ENCODE data around the gene RAD51B.

The RAD51B gene

DNA sequence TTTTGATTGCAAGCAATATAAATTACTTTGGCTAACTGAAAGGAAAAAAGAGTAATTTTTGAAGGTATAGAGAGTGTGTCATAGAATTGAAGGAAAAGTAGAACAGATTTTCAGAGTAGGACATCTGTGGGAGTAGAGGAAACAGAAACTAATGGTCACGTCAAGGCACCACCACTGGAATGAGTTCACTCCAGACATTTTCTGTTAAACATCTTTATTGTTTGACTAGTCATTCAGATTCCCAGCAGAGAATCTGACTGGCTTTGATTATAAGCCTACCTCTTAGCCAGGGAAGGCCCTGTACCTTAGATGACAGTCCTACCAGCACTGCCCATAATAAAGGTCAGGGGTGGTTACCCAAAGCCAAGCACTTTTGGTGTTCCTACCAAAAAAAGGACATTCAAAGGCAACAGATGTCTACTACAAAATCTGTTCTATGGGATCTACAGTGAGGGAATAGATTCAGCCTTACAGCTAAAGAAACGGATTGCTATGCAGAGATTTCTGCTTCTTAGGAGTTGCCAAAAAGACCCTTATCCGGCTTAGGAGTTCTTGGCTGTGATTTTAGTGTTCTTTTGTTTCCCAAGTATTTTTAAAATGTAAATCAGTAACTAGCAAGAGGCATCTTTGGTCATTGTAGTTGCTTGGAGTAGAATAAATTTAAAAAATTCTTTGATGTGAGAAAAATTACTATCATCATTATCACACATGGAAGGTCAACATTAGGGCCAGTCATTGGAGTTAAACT lies 410.8 kb downstream of the RAD51B start:
- H3K27ac ChIP-seq = no peak overlapping the region
- TF ChIP-seq ZFX (IDR thresholded peaks at IDR 0.05) = no peak
- TF ChIP-seq, protein P1, sequence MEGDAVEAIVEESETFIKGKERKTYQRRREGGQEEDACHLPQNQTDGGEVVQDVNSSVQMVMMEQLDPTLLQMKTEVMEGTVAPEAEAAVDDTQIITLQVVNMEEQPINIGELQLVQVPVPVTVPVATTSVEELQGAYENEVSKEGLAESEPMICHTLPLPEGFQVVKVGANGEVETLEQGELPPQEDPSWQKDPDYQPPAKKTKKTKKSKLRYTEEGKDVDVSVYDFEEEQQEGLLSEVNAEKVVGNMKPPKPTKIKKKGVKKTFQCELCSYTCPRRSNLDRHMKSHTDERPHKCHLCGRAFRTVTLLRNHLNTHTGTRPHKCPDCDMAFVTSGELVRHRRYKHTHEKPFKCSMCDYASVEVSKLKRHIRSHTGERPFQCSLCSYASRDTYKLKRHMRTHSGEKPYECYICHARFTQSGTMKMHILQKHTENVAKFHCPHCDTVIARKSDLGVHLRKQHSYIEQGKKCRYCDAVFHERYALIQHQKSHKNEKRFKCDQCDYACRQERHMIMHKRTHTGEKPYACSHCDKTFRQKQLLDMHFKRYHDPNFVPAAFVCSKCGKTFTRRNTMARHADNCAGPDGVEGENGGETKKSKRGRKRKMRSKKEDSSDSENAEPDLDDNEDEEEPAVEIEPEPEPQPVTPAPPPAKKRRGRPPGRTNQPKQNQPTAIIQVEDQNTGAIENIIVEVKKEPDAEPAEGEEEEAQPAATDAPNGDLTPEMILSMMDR (conservative IDR thresholded peaks at IDR 0.05) = no peak

DNA sequence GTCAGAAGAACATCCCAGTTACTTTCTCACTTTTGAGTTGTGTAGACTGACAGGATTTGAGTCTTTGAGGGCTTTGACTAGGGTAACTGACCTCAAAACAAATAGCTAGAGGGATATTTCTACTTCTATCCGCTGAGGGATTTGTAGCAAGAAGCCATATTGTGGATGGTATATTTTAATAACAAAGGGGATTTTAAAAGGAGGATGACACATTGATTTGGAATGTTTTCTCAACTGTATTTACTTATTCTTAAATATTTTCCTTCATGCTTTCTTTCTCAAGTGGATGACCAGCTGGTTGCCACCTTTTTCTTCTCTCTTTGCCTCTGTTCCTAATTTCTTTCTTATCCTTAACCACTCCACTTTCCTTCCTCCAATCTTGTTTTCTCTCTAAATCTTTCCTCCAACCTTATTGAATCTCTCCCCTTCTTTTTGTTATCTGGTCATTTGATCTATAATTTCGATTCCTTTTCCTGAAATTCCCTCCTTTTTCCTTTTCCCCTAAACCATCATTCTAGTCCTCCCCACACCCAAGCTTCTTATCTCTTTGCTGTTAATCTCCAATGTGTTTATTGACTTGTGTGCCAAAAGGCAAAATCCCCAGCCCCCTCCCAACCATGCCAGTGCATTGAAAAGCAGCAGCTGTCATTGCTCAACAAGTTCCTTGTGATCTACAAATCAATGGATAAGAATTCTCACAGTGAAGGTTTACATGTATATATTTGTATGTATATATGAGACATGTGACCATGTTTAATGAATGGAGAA lies 411.6 kb downstream of the RAD51B start:
- TF ChIP-seq, protein P1 (conservative IDR thresholded peaks at IDR 0.05) = no peak
- no peak for TF ChIP-seq ZFX (IDR thresholded peaks at IDR 0.05)
- no peak overlapping the region for H3K27ac ChIP-seq

DNA sequence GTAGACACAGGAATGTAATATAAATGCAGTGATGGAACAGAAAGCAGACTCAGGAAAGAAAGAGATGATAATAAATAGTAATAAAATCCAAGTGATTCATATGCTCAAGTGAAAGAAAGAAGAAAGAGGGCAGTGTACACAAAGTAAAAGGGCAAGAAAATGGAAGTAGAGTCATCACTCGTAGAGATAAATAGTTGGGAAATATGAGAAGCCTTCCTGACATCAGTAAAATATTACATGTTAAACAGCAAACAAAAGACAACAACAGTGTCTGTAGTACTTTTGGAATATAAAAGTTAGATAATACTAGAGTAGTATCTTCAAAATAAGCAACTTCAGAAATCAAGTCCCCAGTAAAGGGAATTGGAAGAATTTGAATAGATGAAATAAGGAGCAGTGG lies 412.3 kb downstream of the RAD51B start:
- no peak overlapping the region for H3K27ac ChIP-seq
- TF ChIP-seq, protein P1 (conservative IDR thresholded peaks at IDR 0.05) = no peak
- no peak for TF ChIP-seq ZFX (IDR thresholded peaks at IDR 0.05)

DNA sequence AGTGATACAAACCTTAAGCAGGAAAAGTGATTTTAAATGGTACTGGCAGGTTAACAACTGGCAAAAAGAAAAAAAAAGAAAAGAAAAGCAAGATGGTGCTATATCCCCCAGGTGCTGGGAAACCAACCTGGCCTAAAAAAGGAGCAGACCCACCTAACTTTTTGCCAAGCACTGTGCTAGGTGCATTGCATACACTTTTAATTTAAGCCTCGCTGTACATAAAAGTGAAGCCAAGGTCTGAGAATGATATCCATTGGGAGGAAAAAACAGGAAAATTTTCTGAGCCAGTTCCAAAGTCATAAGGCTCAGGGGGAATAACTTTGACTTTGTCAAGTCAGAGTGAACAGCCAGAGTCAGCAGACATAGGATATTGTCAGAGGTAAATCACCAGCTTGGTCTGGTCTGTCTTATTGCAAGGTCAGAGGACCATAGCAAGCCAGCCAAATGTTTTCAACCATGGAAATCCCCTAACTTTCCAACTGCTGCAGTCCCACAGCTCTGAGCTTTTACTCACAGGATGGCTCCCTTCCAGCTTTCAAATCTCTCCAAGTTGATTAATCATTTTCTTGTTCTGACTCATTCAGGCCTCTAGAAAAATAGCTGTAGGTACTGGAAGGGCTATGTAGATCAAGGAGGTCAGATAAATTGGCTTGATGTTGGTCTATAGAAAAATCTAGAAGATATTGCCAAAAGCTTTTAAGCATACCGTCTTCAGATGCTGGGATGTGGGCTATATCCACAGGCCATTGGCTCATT lies 412.9 kb downstream of the RAD51B start:
- no peak overlapping the region for H3K27ac ChIP-seq
- TF ChIP-seq, protein P1 (conservative IDR thresholded peaks at IDR 0.05) = no peak
- no peak for TF ChIP-seq ZFX (IDR thresholded peaks at IDR 0.05)

DNA sequence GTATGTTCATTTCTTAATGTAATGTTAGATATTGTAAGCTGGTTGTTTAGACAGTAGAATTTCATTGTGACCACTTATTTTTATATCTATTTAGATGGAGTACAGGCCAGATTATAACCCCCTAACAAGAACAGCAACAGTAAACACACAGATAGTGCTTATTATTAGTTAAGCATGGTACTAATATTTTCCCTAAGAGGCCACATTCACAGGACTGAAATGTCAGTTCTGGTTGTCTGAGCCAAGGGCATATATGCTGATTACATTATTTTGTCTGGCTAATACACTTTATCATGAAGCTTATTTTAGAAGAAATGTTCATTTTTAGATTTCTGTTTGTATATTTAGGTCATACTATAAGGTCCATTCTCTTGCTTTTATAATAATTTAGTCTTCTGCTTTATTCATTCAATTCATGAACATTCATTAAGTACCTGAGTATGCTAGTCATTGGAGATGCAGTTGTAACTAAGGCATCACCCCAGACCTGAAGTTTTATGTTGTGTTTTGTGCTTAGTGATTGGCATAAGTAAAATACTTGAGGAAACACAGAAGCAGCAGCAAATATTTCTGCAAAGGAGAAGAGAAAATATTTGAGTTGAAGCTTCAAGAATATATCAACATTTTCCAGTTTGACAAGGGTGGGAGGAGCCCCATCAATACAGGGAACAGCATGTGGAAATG lies 413.7 kb downstream of the RAD51B start:
- TF ChIP-seq, protein P1 (conservative IDR thresholded peaks at IDR 0.05) = no peak
- no peak for TF ChIP-seq ZFX (IDR thresholded peaks at IDR 0.05)

DNA sequence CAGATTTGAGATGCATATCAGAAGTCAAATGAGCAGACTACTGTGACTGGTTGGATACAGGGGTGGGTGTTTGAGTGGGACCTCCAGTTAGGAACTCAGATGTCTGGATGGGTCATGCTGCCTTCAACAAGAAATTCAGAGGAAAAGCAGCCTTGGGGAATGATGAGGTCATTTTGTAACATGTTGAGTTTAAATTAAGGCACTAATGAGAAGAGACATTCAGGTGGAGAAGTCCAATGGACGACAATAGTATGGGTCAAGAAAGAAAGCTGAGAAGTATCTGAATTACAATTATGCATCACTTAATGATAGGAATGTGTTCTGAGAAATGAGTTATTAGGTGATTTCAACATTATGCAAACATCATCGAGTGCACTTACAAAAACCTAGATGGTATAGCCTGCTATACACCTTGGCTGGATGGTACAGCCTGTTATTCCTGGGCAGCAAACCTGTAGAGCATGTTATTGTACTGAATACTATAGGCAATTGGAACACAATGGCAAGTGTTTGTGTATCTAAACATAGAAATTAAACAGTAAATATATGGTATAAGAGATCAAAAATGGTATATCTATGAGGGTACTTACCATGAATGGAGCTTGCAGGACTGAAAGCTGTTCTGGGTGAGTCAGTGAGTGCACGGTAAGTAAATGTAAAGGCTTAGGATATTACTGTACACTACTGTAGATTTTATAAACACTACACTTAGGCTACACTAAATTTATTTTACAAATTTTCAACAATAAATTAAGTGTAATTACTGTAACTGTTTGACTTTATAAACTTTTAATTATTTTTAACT lies 414.7 kb downstream of the RAD51B start:
- TF ChIP-seq, protein P1 (conservative IDR thresholded peaks at IDR 0.05) = no peak
- TF ChIP-seq ZFX (IDR thresholded peaks at IDR 0.05) = no peak
- H3K27ac ChIP-seq = no peak overlapping the region

More for the DNA sequence above, 413.7 kb downstream of the RAD51B start:
- H3K27ac ChIP-seq = no peak overlapping the region

Data from C4-2B (cell line).